ENCODE data around the gene TMC1.
"Not testable (repeated sequence)": the region's sequence is repeated elsewhere in the genome, so short reads cannot be mapped to it uniquely, and the experiment has no call there.

The TMC1 gene

GRCh38 chr9:72805238-72805637, 283.8 kb downstream of the TMC1 start:
- Histone ChIP-seq H3K4me2 (ENCODE audit: insufficient read depth, low read length) (no peak overlapping the region), H4K20me1 (ENCODE audit: insufficient read depth, low read length) (no peaks in the 10 kb centered on the region), H2AFZ (ENCODE audit: low read depth, low read length) (no peak overlapping the region), H3K27ac (ENCODE audit: low read length) (no peak overlapping the region), H3K36me3 (ENCODE audit: insufficient read depth, low read length) (no peaks in the 10 kb centered on the region), H3K9ac (ENCODE audit: low read depth, low read length) (no peak overlapping the region), H3K27me3 (ENCODE audit: insufficient read depth, low read length, poor library complexity) (no peaks in the 10 kb centered on the region), H3K79me2 (ENCODE audit: insufficient read depth, low read length) (no peaks in the 10 kb centered on the region), H3K4me1 (ENCODE audit: insufficient read depth, low read length) (no peaks in the 10 kb centered on the region), H3K4me3 (ENCODE audit: low read depth in 1 of 2, low read length in 2 of 2) (no peak overlapping the region), H3K9me3 (ENCODE audit: insufficient read depth, low read length, severe bottlenecking) (no peaks in the 10 kb centered on the region)
- no peak for ATAC-seq (ENCODE audit: insufficient read depth, low read depth)
- DNase-seq: no peak
- TF ChIP-seq EZH2 (IDR thresholded peaks at IDR 0.05; ENCODE audit: borderline replicate concordance, low read depth, low read length, severe bottlenecking) (no peak), CTCF (IDR thresholded peaks at IDR 0.05; ENCODE audit: borderline replicate concordance, extremely low read depth, low read length, poor library complexity, severe bottlenecking) (no peak)

GRCh38 chr9:72806313-72806809, 285.0 kb downstream of the TMC1 start:
- not testable (repeated sequence) for H3K27ac ChIP-seq (ENCODE audit: low read length); H3K4me1 ChIP-seq (ENCODE audit: insufficient read depth, low read length); H3K27me3 ChIP-seq (ENCODE audit: insufficient read depth, low read length, poor library complexity); ATAC-seq (ENCODE audit: insufficient read depth, low read depth); H3K4me3 ChIP-seq (ENCODE audit: low read depth in 1 of 2, low read length in 2 of 2); DNase-seq; H3K36me3 ChIP-seq (ENCODE audit: insufficient read depth, low read length); H2AFZ ChIP-seq (ENCODE audit: low read depth, low read length); H3K79me2 ChIP-seq (ENCODE audit: insufficient read depth, low read length); H3K9me3 ChIP-seq (ENCODE audit: insufficient read depth, low read length, severe bottlenecking); H4K20me1 ChIP-seq (ENCODE audit: insufficient read depth, low read length); H3K9ac ChIP-seq (ENCODE audit: low read depth, low read length); H3K4me2 ChIP-seq (ENCODE audit: insufficient read depth, low read length)

GRCh38 chr9:72807765-72808445, 286.5 kb downstream of the TMC1 start:
- Histone ChIP-seq H4K20me1 (ENCODE audit: insufficient read depth, low read length) (no peaks in the 10 kb centered on the region), H3K27ac (ENCODE audit: low read length) (no peak overlapping the region), H2AFZ (ENCODE audit: low read depth, low read length) (no peak overlapping the region), H3K79me2 (ENCODE audit: insufficient read depth, low read length) (no peaks in the 10 kb centered on the region), H3K4me3 (ENCODE audit: low read depth in 1 of 2, low read length in 2 of 2) (no peak overlapping the region), H3K36me3 (ENCODE audit: insufficient read depth, low read length) (no peaks in the 10 kb centered on the region), H3K9me3 (ENCODE audit: insufficient read depth, low read length, severe bottlenecking) (no peaks in the 10 kb centered on the region), H3K4me2 (ENCODE audit: insufficient read depth, low read length) (no peak overlapping the region), H3K4me1 (ENCODE audit: insufficient read depth, low read length) (no peaks in the 10 kb centered on the region), H3K9ac (ENCODE audit: low read depth, low read length) (no peak overlapping the region), H3K27me3 (ENCODE audit: insufficient read depth, low read length, poor library complexity) (no peaks in the 10 kb centered on the region)
- DNase-seq: no peak
- TF ChIP-seq EZH2 (IDR thresholded peaks at IDR 0.05; ENCODE audit: borderline replicate concordance, low read depth, low read length, severe bottlenecking) (no peak), CTCF (IDR thresholded peaks at IDR 0.05; ENCODE audit: borderline replicate concordance, extremely low read depth, low read length, poor library complexity, severe bottlenecking) (no peak)
- ATAC-seq (ENCODE audit: insufficient read depth, low read depth): no peak

GRCh38 chr9:72808446-72808768, 287.0 kb downstream of the TMC1 start:
- DNase-seq (no peak), ATAC-seq (ENCODE audit: insufficient read depth, low read depth) (no peak)
- no peak overlapping the region for H2AFZ ChIP-seq (ENCODE audit: low read depth, low read length)
- no peaks in the 10 kb centered on the region for H4K20me1 ChIP-seq (ENCODE audit: insufficient read depth, low read length)
- no peaks in the 10 kb centered on the region for H3K27me3 ChIP-seq (ENCODE audit: insufficient read depth, low read length, poor library complexity)
- no peak overlapping the region for H3K4me2 ChIP-seq (ENCODE audit: insufficient read depth, low read length)
- no peaks in the 10 kb centered on the region for H3K4me1 ChIP-seq (ENCODE audit: insufficient read depth, low read length)
- no peaks in the 10 kb centered on the region for H3K79me2 ChIP-seq (ENCODE audit: insufficient read depth, low read length)
- no peak overlapping the region for H3K9ac ChIP-seq (ENCODE audit: low read depth, low read length)
- TF ChIP-seq CTCF (IDR thresholded peaks at IDR 0.05; ENCODE audit: borderline replicate concordance, extremely low read depth, low read length, poor library complexity, severe bottlenecking): no peak
- no peak for TF ChIP-seq EZH2 (IDR thresholded peaks at IDR 0.05; ENCODE audit: borderline replicate concordance, low read depth, low read length, severe bottlenecking)
- H3K27ac ChIP-seq (ENCODE audit: low read length): no peak overlapping the region
- H3K9me3 ChIP-seq (ENCODE audit: insufficient read depth, low read length, severe bottlenecking): no peaks in the 10 kb centered on the region
- H3K36me3 ChIP-seq (ENCODE audit: insufficient read depth, low read length): no peaks in the 10 kb centered on the region
- H3K4me3 ChIP-seq (ENCODE audit: low read depth in 1 of 2, low read length in 2 of 2): no peak overlapping the region
